ENCODE measurements around the gene CES3. TPM values are rescaled to one million over a fixed set of nuclear protein-coding genes. Genes with fewer than 3 reads are reported as not detected.

CES3 gene
- total and polyA plus RNA-seq, 12 donors = 0.22 to 1.7 (median 0.67) TPM; not detected in 1

DNA sequence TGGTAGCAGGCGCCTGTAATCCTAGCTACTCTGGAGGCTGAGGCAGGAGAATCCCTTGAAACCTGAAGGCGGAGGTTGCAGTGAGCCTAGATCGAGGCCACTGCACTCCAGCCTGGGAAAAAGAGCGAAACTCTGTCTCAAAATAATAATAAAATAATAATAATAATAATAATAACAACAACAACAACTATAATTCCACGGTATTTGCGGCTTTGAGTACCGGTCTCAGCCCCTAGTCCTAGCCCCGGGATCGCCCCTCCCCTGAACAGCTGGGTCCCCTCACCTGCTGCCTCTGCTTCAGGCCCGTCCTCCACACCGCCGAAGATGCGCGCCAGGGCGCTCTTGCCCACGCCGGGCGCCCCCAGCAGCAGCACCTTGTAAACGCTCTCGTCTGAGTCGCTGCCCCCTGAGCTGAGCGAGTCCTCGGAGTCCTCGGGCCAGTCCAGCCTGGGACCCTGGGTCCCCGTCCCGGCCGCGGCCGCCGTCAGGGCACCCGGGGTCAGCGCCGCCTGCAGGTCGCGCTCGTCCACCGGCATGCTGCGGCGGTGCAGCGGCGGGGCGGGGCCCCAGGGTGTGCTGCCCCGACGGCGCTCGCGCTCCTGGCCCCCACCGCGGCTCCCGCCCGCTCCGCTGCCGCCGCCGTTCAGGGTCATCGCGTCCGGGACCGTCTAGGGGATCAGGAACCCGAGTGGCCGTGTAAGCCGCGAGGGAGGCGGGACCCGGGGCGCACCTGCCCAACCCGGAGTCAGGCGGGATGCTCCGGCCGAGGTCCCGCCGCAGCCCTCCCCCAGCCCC, 36.3 kb upstream of the CES3 start:
- Histone ChIP-seq H3K36me3 (replicated peaks in 1 of 2) (no peaks in the 10 kb centered on the region), H3K27me3 (no peaks in the 10 kb centered on the region), H3K4me3 (peak overlapping the region in 3 of 4 donors; percentile 15 to 67 (median 58)), H3K27ac (peak overlapping the region in 4 of 5 donors; percentile 44 to 72 (median 70)), H3K4me1 (replicated peaks in 1 of 2) (peaks cover 28 to 34% of the 10 kb centered on the region in 2 donors), H3K9me3 (replicated peaks in 1 of 3) (no peaks in the 10 kb centered on the region)
- 9 to 85% (median 28%) methylated on average over 7 to 72 of the region's 72 CpGs for WGBS, 4 donors
- no peak for TF ChIP-seq POLR2A (IDR thresholded peaks at IDR 0.05)
- TF ChIP-seq, protein P1, sequence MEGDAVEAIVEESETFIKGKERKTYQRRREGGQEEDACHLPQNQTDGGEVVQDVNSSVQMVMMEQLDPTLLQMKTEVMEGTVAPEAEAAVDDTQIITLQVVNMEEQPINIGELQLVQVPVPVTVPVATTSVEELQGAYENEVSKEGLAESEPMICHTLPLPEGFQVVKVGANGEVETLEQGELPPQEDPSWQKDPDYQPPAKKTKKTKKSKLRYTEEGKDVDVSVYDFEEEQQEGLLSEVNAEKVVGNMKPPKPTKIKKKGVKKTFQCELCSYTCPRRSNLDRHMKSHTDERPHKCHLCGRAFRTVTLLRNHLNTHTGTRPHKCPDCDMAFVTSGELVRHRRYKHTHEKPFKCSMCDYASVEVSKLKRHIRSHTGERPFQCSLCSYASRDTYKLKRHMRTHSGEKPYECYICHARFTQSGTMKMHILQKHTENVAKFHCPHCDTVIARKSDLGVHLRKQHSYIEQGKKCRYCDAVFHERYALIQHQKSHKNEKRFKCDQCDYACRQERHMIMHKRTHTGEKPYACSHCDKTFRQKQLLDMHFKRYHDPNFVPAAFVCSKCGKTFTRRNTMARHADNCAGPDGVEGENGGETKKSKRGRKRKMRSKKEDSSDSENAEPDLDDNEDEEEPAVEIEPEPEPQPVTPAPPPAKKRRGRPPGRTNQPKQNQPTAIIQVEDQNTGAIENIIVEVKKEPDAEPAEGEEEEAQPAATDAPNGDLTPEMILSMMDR (IDR thresholded peaks at IDR 0.05) = peak in 5 of 6 experiments; percentile 12 to 53 (median 24)
- DNase-seq = peak in 4 of 7 donors; percentile 34 to 52 (median 48)
- intact Hi-C loops (cut with DNase I) = no loop called here

DNA sequence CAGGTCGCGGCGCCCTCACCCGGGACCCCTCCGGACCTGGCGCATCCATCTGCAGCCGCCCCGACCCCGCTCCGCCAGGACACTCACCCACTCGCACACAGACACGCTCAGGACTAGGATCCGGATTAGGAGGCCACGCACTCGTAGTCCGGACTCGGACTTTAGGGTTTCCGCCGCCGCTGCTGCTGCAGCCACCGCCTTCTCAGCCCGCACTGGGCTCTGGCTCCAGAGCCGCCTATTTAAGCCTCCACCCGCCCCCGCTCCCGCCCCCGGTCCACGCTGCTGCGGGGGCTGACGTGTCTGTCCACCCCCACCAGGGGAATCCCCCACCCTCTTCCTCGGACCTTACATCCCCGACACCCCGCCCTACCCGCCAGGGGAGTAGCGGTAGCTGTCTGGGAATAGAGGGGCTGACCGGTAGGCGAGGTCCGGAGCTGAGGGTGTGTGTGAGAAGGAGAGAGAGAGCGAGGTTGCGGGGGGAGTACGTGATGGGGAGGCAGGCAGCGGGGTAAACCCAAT, 35.7 kb upstream of the CES3 start, which contains the start of gene RRAD:
Gene RRAD (minus strand): TSS at position 214 of the 519 bp plus-strand sequence. CDS start 356 bp downstream, outside the sequence.
- Histone ChIP-seq H3K27me3 (no peaks in the 10 kb centered on the region), H3K36me3 (replicated peaks in 1 of 2) (no peaks in the 10 kb centered on the region), H3K4me1 (replicated peaks in 1 of 2) (peaks cover 28 to 34% of the 10 kb centered on the region in 2 donors), H3K9me3 (replicated peaks in 1 of 3) (no peaks in the 10 kb centered on the region), H3K27ac (peak within 1 kb of the TSS; percentile 7 to 72 (median 69)), H3K4me3 (peak within 1 kb of the TSS in 3 of 4 donors; percentile 15 to 67 (median 58))
- 5 to 15% (median 11%) methylated on average over 12 to 42 of the region's 42 CpGs for WGBS, 4 donors
- intact Hi-C loops (cut with DNase I) = no loop called here
- peak; percentile 14 to 73 for TF ChIP-seq POLR2A (IDR thresholded peaks at IDR 0.05)
- TF ChIP-seq, protein P1 (IDR thresholded peaks at IDR 0.05) = peak in 1 of 6 experiments; percentile 6
- peak; percentile 44 to 81 (median 63) for DNase-seq

DNA sequence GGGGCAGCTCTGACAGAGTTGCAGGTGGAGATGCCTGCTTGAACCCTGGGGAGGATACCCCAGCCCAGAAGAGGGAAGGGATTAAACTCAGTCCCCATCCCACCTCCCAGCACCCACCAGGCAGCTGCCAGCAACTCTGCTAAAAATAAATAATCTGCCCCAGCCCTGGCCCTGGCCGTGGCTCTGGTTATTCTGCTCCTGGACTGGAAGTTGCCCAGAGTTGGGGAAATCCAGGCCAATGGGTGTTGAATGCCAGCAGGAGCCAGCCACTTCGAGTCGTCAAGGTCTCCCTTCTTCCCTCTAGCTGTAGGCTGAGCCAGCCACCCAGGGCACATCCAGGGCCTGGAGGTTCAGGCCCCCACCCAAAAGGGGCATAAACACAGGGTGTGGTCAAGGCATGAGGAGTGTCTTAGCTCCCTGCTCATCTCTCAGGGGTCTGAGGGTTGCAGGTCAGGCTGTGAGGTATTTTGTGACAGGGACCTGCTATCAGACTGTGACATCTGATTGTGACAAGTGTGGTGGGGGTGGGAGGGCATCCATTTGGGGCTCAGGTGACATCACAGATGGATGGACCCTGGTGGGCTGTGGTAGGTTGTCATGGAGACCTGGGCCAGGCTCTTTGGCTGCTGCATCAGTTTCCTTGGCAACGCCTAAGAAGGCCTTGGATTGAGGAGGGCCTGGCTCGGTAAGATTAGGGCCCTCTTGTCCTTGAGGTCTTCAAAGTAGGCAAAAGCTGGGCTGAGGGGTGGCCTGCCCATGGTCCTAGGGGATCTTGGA, 34.7 kb upstream of the CES3 start:
- H3K36me3 ChIP-seq (replicated peaks in 1 of 2) = no peaks in the 10 kb centered on the region
- H3K27me3 ChIP-seq = no peaks in the 10 kb centered on the region
- 34 to 59% (median 53%) methylated on average over 5 of the region's 5 CpGs for WGBS, 4 donors
- peak overlapping the region; percentile 7 to 72 (median 69) for H3K27ac ChIP-seq
- TF ChIP-seq, protein P1 (IDR thresholded peaks at IDR 0.05) = no peak
- peak in 1 of 2 donors; percentile 35 for TF ChIP-seq POLR2A (IDR thresholded peaks at IDR 0.05)
- no peak overlapping the region for H3K4me3 ChIP-seq
- DNase-seq = peak; percentile 56 to 88 (median 81)
- H3K4me1 ChIP-seq (replicated peaks in 1 of 2) = peaks cover 28 to 34% of the 10 kb centered on the region in 2 donors
- intact Hi-C loops (cut with DNase I) = no loop called here
- no peaks in the 10 kb centered on the region for H3K9me3 ChIP-seq (replicated peaks in 1 of 3)
